Retinal pigment epithelial cell (primary cell): Measurements from ENCODE around the gene SLC1A4.

ENCODE experiments used
- DNase-seq: peaks from one replicate; pipeline ENCODE4 v3.0.0-alpha.2; 2010; ENCODE audit warnings: low read depth
- H3K4me3 ChIP-seq: 2 replicates; pipeline ENCODE4 v1.5.1; 2011; ENCODE audit warnings: mild to moderate bottlenecking, low read length, control low read depth, moderate library complexity
- CTCF ChIP-seq: conservative IDR thresholded peaks from 2 replicates; pipeline ENCODE4 v1.5.1; 2011; ENCODE audit warnings: low read depth, low read length, control low read depth, inconsistent platforms

Gene SLC1A4

GRCh38 chr2:65069439-65069824 is 80.2 kb downstream of the SLC1A4 start:
- no peak for TF ChIP-seq CTCF
- H3K4me3 ChIP-seq: no peak overlapping the region
- DNase-seq: no peak

- peak; percentile 49 for TF ChIP-seq CTCF
- DNase-seq: peak; percentile 60
- H3K4me3 ChIP-seq: no peak overlapping the region
Measured at GRCh38 chr2:65070172-65070830, 81.1 kb downstream of the SLC1A4 start.

GRCh38 chr2:65070856-65071255 is 81.7 kb downstream of the SLC1A4 start:
- TF ChIP-seq CTCF: no peak
- no peak overlapping the region for H3K4me3 ChIP-seq
- no peak for DNase-seq

- DNase-seq: no peak
- no peak overlapping the region for H3K4me3 ChIP-seq
- TF ChIP-seq CTCF: peak; percentile 47
Measured at GRCh38 chr2:65071499-65072180, 82.4 kb downstream of the SLC1A4 start.

GRCh38 chr2:65072181-65072970 is 83.2 kb downstream of the SLC1A4 start:
- DNase-seq: no peak
- no peak for TF ChIP-seq CTCF
- H3K4me3 ChIP-seq: no peak overlapping the region
